Activated naive CD8-positive, alpha-beta T cell treated with anti-CD3 and anti-CD28 coated beads, Interleukin-2, amount 50 U/mL, for 16 hours (primary cell): Measurements from ENCODE around the gene ZNF672.
A peak's percentile ranks its signal among the peaks of the same experiment; 100 is the strongest.
"Not testable (repeated sequence)": the region's sequence is repeated elsewhere in the genome, so short reads cannot be mapped to it uniquely, and the experiment has no call there.

Experiments
- DNase-seq: peaks from one replicate; pipeline ENCODE4 v3.0.0-alpha.2; 2020; ENCODE audit warnings: low read depth, low spot score

Gene ZNF672

GRCh38 chr1:248812736-248813425 is 25.1 kb upstream of the ZNF672 start:
- no peak for DNase-seq

GRCh38 chr1:248813546-248813945 is 24.5 kb upstream of the ZNF672 start:
- no peak for DNase-seq

DNA sequence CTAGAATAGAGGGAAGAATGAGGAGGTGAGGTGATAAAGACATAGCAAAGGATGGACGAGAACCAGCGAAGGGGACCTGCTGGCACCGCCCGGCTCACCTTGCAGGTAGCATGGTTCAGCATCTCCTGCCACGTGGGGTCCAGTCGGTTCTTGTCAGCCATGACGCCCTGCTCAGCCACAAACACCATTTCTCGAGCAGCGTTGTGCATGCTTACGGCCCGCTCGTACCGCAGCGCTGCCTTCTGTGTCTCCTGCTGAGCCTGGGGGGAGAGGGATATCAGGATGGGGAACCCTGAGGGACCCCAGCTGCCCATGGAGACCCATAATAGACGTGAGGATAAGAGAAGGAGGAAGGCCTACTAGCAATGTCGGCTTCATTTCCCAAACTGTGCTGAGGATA is 23.7 kb upstream of the ZNF672 start:
- no peak for DNase-seq

- DNase-seq: no peak
Observed at GRCh38 chr1:248815407-248816034, 22.5 kb upstream of the ZNF672 start.

DNA sequence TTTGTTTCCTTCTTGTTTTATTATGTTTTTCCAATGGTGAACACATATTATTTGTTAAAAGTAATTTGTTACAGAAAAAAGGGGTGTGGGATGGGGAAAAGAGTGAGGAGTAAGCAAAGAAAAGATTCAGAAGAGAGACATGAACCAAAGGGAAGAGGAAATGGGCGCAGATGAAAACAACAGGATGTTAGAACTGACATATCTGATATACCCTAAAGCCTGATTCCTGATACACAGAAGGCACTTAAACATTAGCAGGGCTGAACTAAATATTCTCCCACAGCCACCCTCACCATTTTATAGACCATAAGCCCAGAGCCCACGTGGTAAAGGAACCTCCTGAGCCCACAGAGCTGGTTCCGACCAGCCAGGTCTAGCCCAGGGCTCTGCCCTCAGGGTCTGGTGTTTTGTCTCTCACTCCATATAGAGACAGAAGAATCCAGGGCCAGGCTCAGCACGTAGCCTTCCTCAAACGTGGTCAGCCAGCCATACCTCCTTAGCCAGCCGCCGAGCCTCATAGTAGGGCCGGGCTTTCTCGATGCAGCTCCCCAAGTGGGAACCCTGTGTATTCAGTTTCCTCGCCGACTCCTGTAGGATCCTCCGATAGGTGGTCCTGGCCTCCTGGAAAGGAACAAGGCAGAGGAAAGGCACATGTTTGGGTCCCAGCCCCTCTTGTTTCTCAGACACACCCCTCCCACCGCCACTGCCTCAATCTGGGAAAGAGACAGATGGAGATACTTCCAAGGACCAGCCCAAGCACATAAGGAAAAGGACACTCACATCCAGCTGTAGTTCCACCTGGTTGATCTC is 21.8 kb upstream of the ZNF672 start:
- DNase-seq: no peak

DNA sequence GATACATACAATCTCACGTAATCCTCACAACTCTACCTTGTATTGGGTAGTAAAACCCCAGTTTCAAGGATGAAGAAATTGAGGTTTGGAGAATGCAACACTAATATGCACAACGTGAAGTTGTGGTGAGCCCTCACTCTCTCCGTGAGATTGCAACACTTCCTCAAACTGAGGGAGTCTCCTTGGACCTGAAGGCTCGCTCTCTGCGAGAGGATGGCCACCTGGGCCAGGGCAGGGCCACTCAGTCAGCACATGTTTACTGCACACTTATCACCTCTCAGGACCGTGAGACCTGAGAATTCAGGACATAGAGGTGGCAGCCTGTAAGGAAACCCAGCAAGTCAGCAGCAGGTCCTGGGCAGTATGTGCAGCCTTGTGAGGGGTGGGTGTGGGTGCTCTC is 21.0 kb upstream of the ZNF672 start:
- no peak for DNase-seq

DNA sequence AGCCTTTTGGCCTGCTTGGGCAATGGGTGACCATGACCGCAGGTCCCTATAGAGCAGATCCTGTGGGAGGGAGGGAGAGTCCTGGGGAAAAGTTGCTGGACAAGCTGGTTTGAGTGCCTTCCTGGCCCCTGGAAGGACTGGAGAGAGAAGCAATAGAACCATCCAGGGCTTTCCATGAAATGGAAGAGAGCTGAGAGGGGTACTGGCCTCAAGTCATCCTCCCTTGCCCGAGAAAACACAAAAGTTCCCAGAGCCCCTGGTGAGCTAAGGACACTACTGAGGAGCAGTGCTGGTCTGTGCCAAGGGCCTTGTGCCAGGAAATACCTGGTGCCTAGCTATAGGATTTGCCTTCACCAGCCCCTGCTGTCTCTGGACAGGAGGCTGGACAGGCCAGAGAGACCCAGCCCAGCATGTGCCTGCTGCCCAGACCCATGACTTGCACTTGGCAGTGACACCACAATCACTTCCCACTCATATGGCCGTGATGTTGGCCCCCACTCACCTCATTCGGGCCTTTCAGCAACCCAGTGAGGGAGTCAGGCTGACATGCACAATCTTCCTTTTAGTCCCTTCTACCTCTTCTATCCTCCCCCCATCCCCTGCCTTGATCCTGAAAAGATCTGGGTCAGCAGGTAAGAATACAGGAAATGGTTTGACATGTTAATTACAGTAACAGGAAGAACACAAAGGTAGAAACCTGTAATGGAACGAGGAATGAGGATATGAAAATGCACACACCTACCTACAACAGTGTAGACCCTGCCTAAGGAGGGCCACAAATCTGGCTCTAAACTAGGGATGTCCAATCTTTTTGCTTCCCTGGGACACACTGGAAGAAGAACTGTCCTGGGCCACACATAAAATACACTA is 19.3 kb upstream of the ZNF672 start:
- DNase-seq: no peak

- no peak for DNase-seq
Observed at GRCh38 chr1:248820041-248820585, 17.9 kb upstream of the ZNF672 start.

DNA sequence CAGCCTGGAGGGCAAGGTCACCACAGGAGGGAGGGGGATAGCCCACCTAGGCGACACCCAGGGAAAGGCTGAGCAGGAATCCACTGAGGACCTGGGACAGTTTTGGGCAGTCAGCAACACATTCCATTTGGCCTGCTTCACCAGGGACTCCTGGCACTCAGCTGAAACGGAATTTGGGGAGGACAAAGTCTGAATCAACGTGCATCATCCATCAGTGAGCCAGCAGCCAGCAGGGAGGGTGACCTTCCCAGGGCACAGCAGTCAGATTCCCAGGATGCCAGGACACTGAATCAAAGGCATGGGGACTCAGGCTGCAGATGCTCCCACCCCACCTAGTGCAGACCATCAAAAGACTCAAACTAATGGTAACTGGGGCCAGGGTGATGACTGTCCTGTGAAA is 16.9 kb upstream of the ZNF672 start:
- DNase-seq: no peak

DNA sequence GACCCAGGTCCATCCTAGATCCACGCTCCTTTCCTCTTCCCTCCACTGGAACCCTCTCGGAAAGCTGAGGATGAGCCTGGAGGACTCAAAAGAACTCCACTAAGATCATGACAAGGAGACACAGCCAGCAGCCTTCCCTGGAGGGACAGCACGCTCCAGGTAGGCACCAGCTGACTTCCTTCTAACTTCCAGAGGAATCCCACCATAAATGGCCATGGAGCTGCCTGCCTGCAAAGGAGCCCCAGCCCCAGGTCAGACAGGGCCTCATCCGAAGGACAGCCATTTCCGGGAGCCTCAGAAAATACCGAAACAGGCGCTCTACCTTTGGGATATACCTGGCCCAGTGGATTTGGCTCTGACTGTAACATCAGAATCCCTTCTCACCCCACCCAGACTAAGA is 16.4 kb upstream of the ZNF672 start:
- DNase-seq: no peak

DNA sequence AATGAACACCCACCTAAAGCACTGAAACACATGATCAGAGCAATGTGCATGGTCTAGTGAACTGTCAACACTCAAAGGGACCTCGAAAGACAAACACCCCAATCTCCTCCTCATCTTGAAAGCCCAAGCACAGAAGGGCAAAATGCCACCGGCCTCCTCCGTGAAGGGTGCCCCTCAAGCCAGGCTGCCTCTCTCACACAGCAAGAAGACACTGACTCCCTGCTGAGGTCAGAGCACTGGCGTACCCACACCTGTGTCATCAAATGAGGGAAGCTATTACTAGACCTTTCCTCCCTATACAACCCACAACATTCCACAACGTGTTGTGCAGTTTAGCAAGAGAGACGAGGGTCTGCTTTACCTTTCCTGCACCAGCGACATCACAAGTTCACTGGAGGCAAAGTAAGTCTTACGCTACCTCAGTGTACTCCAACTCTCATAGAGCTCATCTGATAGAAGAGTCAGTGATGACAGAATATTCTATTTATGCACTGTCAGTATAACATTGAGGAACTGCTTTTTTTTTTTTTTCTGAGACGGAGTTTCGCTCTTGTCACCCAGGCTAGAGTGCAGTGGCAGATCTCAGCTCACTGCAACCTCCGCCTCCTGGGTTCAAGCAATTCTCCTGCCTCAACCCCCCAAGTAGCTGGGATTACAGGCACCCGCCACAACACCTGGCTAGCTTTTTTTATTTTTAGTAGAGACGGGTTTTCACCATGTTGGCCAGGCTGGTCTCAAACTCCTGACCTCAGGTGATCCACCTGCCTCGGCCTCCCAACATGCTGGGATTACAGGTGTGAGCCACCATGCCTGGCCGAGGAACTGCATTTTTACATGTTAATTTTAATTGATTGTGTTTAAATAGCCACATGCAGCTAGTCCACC is 15.6 kb upstream of the ZNF672 start:
- DNase-seq: no peak

GRCh38 chr1:248823517-248824001 is 14.5 kb upstream of the ZNF672 start:
- no peak for DNase-seq

GRCh38 chr1:248824301-248824700 is 13.7 kb upstream of the ZNF672 start:
- DNase-seq: no peak

DNA sequence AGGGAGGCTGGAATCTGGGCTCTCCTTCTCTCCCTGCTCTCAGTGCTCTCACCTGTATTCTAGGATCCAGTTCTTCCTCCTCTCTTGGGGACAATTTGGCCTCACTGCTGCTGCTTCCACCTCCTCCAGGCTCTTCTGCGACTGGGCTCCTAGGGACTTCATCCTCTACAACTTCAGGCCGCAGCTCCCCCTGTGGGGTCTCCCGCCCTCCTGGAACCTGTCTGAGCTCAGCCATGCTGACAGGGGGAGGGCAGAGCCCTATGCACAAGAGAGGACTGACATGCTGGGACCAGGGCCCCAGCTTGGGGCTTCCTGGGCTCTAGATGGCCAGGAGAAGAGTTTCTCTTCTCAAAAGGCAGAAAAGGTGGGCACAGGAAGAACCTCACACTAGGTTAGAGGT is 13.3 kb upstream of the ZNF672 start:
- DNase-seq: no peak

DNA sequence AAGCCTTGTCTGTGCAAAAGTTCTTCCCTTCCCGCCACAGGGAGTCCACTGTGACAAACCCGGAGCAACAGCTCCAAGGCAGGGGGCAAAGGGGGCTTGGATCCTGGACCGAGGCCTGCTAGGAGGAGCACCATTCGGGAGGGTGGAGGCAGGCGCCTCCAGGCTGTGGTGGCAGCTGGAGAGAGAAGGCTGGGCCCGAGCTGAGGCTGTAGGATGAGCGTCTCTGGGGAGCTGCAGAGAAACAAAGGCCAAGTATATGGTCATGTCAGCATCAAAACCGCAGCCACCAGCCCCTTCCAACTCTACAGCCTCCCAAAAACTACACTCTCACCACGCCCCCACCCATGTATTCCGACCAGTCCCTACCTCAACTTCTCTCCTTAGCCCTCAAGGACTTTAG is 12.9 kb upstream of the ZNF672 start:
- no peak for DNase-seq

DNA sequence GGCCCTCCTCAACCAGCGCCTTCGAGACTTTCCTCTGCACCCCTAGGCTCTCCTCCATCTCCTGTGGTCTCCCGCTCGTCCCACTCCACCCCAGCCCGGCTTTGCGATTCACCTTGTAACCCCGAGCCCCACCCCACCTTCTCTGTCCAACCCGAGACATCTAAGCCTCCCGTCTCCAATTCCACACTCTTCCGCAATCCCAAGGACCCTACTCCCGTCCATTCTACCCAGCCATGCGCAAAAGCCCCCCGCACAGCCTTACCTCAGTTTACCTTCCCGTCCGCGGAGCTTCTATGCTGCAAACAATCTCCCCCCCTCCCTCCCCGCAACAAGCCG is 12.5 kb upstream of the ZNF672 start:
- DNase-seq: no peak

DNA sequence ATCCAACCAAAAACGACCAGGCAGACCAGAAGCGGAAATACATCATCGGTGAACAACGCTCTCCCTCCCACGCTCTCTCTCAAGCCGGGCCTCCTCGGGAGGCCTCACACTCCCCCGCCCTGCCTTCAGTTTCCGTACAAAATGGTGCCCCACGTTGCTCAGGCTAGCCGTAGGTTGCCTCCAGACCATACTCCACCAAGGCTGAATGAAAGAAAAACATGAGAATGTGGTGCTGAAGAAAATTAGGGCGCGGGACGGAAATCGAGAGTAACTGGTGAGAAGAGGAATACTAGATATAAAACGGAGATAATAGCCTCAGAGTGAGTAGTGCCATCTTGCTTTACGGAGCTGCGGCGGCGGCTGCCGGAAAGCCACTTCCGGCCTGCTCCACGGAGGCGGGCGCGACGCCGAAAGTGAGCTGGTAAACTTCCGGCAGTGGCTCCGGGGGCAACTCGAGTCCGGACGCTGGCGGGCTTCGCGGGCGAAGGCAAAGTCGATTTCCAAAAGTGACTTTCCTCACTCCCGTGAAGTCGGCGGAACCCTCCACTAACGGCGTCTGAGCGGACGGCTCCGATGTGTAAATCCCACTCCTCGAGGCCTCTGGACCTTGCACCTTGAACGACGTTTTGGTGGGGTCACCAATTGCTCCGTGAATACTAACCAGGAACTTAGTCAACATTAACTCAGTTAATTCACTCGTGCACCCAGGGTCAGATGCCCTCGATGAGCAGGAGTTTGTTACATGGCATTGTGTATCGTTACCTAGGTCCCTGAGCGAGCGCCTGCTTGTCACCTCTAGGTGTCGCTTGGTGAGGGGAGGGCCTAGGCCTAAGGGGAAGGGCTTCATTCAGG is 11.9 kb upstream of the ZNF672 start, which contains the start of gene SH3BP5L:
Gene SH3BP5L, minus strand, starts transcription at position 7 of the 852 bp plus-strand sequence. CDS start 980 bp downstream, outside the sequence.
- peak; percentile 82 for DNase-seq

- DNase-seq: no peak
Observed at GRCh38 chr1:248828845-248829244, 9.2 kb upstream of the ZNF672 start.

- DNase-seq: not testable (repeated sequence)
Observed at GRCh38 chr1:248830718-248831017, 7.4 kb upstream of the ZNF672 start.

DNA sequence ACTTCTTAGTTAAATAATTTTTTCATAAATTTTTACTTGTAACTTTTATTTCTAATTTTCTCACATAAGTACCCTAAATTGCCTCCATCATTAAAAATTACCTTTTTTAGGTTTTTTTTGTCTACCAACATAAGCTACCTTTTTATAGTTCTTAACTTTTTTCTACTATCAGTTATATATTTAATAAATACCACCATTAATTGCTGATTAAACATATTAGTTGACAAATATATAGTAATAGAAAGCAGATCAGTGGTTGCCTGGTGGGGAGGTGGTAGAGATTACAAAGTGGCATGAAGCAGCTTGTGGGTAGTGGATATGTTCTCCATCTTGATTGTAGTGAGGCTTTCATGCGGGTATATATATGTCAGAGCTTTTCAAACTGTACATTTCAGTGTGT is 6.2 kb upstream of the ZNF672 start:
- no peak for DNase-seq
